NCI-H748 treated with DMSO at 0.1 percent for 48 hours (cell line): ENCODE measurements around the gene MSLN.
"Not testable (repeated sequence)": the region's sequence is repeated elsewhere in the genome, so short reads cannot be mapped to it uniquely, and the experiment has no call there.

Experiments used
- DNase-seq: peaks from one replicate; lab custom pipeline; 2025; lab: John Stamatoyannopoulos, UW

Gene MSLN

DNA sequence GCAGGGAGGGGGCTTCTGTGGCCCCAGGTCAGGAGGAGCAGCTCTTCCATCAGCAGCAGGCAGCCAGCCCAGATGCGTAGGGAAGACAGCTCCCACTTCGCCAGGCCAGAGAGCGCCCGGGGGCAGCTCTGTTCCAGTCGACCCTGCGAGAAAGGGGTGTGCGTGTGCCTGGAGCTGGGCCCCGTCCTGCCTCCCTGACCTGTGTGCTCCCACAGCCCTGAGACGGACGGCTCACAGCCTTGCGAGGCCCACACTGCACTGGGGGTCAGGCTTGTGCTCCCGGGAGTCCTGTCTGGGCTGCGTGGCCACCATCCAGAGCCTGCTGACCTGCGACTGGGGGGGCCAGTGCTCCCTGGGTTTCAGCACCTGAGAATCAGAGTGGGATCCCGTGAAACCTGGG lies 469 bp upstream of the MSLN start:
- DNase-seq = no peak

DNA sequence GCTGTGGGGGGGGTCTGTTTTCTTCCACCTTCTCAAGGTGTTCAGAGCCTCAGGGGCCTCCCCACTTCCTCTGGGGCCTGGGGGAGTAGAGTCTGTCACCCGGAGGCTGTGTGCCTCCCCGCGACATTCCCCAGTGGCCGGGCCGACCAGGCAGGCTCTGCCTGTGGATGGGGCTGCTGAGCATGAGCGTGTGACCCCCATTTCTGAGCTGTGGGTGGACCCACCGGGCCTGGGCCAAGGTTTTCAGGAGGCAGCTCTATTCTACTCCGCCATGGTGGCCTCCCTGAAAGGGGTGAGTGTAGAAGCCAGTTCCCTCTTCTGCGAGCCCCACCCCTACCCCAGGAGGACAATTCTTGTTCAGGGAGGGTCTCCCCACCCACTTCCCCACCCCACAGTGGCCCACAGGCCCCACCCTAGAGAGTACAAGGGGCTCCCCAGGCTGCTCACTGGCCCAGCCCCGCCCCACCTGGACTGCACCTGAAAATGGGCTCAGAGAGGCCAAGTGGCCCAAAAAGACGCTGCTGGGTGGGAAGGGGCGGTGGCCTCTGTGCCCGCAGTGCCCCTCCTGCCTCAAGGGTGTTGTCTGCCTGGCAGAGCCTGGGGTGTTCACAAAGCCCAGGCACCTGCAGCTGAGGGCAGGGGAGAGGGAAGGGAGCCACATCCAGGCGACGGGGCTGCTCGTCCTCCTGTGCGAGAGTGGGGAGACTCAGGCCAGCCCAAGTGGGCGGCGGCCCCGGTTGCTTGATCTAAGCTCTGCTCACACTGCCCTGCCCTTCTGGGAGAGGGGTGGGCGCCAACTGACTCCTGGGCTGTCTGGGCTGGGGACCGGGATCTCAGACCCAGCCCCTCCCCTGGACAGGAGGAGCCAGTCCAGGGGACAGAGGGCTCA lies 1.3 kb downstream of the MSLN start:
- DNase-seq = no peak

DNA sequence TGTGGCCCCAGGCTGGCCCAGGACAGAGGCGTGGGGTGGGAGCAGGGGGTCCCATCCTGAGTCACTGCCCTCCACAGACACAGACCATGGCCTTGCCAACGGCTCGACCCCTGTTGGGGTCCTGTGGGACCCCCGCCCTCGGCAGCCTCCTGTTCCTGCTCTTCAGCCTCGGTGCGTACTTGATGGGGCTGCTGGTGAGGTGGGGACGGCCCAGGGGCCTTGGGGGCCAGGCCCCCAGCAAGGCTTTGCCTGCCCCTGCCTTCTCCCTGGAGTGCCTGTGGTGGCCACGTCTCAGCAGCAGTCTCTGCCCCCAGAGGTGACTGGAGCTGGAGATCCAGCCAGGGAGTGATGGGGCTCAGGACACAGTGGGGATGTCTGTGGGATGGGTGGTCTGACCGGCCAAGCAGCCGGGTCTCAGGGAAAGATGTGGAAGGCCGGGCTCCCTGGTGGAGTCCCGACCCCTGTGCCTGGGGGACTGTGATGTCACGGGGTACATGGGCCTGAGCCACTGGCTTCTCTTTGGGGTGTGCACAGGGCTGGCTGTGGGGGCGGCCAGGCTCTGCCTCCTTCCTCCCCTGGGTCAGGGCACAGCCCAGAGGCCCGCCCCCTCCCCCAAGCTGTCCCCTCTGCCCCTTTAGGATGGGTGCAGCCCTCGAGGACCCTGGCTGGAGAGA lies 2.2 kb downstream of the MSLN start:
- no peak for DNase-seq

DNA sequence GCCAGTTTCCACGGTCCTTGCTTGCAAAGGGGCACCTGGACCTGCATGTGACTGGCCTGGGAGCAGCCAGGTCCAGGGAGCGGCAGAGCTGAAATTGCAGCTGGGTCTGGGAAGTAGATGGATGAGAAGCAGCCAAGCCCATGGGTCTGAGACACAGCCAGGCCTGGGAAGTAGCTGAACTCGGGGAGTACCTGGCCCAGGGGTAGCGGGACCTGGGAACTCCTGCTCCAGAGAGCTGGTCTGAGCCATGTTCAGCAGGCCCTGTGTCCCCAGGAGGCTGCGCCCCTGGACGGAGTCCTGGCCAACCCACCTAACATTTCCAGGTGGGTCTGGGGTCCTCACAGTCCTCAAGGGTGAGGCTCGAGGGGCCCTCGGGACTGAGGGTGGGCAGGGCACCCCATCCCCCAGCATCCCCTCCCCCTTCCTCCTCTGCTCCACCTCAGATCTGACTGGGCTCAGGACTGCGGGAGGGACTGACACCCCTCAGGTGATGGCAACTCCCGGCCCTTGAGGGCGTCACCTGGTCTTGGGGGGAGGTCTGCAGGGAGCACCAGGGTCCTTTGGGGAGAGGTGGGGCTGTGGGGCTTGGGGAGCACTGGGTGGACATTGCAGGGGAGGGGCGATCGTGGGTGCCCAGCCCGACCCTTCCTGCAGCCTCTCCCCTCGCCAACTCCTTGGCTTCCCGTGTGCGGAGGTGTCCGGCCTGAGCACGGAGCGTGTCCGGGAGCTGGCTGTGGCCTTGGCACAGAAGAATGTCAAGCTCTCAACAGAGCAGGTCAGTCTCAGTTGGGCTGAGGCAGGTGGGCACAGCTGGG lies 3.0 kb downstream of the MSLN start:
- no peak for DNase-seq

DNA sequence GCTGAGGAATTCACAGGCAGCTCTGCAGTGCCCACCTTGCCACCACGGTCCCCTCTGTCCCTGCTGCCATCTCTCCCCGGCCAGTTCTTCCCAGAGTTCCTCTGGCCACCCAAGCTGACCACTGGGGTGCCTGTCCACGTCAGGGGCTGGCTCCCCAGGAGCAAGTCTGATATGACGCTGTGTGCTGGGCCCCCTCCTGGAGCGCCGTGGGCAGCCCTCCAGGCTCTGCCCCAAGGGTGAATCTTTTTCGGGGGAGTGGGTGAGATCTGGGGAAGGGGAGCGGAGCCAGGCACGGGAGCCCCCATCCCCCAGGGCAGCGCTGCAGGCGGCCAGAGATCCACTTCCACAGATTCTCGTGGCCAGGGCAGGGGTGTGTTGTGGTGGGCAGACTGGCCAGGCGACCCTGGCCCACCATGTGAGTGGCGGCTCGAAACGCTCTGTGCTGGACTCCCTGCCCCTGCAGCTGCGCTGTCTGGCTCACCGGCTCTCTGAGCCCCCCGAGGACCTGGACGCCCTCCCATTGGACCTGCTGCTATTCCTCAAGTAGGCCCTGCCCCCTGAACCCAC lies 3.7 kb downstream of the MSLN start:
- DNase-seq = no peak

DNA sequence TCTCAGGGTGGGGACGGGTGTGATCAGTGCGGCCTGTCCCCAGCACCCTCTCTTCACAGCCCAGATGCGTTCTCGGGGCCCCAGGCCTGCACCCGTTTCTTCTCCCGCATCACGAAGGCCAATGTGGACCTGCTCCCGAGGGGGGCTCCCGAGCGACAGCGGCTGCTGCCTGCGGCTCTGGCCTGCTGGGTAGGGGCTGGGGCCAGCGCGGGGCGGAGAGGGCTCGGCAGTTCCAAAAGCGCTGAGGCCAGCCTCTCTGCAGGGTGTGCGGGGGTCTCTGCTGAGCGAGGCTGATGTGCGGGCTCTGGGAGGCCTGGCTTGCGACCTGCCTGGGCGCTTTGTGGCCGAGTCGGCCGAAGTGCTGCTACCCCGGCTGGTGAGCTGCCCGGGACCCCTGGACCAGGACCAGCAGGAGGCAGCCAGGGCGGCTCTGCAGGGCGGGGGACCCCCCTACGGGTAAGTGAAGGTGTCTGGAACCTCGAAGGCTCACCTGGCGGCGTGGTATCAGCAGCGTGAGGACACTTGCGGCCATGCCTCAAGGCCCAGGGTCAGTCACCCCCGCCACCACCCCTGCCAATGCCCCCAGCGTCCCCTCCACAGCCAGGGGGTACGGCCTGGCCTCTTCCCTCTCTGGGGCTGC lies 4.4 kb downstream of the MSLN start:
- DNase-seq = no peak

DNA sequence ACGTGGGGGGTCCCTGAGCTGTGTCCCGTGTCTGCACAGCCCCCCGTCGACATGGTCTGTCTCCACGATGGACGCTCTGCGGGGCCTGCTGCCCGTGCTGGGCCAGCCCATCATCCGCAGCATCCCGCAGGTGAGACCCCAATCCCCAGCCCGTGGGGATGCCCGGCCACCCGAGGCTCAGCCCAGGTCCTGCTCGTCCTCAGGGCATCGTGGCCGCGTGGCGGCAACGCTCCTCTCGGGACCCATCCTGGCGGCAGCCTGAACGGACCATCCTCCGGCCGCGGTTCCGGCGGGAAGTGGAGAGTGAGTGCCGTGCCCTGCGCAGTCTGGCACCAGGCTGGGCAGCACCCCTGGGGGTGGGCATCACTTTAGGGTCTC lies 4.9 kb downstream of the MSLN start:
- DNase-seq = no peak

DNA sequence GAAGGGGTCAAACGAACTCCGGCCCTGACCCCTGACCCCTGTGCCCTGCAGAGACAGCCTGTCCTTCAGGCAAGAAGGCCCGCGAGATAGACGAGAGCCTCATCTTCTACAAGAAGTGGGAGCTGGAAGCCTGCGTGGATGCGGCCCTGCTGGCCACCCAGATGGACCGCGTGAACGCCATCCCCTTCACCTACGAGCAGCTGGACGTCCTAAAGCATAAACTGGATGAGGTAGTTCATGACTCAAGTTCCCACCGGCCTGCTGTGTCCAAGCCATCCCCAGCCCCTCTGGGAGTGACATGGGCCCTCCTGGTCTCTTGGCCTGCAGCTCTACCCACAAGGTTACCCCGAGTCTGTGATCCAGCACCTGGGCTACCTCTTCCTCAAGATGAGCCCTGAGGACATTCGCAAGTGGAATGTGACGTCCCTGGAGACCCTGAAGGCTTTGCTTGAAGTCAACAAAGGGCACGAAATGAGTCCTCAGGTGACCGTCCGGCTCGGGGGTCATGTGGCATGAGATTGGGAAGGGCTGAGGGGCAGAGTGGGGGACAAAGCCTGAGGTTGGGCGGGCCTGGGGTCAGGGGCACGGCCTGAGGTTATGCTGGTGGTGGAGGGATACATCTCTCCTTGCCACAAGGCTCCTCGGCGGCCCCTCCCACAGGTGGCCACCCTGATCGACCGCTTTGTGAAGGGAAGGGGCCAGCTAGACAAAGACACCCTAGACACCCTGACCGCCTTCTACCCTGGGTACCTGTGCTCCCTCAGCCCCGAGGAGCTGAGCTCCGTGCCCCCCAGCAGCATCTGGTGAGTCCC lies 5.7 kb downstream of the MSLN start:
- DNase-seq = no peak

DNA sequence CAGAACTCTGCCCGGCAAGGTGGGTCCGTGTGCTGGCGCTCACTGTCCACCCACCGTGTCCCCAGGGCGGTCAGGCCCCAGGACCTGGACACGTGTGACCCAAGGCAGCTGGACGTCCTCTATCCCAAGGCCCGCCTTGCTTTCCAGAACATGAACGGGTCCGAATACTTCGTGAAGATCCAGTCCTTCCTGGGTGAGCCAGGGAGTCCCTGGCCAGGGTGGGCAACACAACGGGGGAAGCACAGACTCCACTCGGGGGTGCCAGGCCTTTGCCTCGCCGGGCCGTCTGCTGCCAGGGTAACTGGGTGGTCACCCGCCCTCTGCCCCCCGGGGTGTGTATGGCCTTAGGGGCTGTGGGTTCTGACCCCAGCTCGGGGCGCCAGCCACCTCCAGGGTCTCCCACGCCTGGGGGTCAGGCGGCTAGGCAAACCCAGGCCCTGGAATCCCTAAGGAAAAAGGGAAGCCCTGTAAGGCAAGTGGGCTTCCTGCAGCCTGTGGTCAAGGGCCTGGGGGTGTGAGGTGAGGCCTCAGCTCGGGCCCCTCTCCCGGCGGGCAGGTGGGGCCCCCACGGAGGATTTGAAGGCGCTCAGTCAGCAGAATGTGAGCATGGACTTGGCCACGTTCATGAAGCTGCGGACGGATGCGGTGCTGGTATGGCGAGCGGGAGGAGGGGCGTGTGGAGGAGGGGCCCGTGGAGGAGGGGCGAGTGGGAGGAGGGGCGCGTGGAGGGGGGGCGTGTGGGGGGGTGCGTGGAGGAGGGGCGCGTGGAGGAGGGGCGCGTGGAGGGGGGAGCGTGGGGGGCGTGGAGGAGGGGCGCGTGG lies 6.5 kb downstream of the MSLN start:
- no peak for DNase-seq

DNA sequence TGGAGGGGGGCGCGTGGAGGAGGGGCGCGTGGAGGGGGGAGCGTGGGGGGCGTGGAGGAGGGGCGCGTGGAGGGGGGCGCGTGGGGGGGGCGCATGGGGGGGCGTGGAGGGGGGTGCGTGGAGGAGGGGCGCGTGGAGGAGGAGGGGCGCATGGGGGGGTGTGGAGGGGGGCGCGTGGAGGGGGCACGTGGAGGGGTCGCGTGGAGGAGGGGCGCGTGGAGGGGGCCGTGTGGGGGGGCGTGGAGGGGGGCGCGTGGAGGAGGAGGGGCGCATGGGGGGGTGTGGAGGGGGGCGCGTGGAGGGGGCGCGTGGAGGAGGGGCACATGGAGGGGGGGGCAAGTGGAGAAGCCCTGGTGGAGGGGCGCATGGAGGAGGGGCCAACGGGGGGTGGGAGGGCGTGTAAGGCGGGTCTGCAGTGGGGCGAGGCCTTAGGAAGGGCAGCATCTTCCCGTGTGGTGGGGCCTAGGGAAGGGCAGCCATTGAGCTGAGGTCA lies 7.3 kb downstream of the MSLN start:
- no peak for DNase-seq

DNA sequence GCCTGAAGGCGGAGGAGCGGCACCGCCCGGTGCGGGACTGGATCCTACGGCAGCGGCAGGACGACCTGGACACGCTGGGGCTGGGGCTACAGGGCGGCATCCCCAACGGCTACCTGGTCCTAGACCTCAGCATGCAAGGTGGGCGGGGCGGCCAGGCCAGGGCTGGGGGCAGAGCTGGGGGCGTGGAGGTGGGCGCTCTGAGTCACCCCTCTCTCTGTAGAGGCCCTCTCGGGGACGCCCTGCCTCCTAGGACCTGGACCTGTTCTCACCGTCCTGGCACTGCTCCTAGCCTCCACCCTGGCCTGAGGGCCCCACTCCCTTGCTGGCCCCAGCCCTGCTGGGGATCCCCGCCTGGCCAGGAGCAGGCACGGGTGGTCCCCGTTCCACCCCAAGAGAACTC lies 7.9 kb downstream of the MSLN start:
- no peak for DNase-seq

DNA sequence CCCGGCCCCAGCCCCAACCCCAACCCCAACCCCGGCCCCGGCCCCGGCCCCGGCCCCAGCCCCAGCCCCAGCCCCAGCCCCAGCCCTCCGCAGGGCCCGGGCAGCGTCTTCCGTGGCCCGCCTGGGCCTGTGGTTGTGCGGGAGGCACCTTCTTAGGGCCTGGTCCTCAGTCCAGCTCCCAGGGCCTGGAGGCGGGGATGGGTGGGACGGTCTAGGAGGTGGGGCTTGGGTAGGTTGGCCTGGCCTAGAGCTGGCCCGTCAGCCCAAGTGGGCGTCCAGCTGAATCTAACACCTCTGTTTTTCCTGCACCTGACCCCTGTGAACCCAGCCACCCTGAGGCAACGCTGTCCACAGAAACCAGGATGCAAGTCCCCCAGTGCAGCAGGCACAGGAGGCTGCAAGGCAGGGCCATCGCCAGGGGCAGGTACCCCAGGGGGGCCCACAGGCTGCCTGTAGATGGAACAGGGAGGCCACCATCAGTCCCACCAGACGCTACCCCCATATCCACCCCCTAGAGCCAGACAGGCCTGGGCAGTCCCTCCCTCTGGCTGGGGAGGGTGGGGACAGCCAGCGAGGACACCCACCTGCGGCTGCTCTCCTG lies 8.8 kb downstream of the MSLN start:
- DNase-seq = no peak

DNA sequence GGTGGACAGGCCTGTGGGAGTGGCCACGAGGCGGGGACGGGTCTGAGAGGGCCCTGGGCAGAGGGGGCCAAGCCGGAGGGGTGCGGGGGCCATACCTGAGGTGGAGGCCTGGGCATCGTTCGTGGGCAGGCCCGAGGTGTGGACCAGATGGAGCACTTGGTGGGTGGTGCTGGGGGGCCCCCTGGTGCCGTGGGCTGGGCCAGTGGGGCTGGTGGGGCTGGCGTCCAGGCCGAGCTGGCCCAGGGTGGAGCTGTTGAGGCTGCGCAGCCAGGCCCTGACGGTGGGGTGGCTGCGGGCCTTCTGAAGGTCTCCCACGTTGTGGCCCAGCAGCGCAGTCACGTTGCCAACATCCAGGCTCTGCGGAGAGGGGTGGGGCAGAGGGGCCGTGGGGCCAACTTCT lies 9.4 kb downstream of the MSLN start:
- no peak for DNase-seq

DNA sequence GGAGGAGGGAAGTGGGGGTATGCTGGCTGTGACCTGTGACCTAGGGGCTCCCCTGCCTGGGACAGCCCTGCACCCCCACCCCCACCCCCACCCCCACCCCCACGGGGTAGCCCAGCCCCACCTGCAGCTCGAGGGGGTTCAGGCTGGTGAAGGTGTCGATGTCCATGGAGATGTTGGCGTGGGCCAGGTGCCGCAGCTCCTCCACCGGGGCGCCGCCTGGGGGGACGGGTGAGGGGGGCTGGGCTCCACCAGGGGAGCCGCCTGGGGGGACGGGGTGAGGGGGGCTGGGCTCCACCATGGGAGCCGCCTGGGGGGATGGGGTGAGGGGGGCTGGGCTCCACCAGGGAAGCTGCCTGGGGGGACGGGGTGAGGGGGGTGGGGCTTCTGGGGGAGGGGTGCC lies 9.9 kb downstream of the MSLN start:
- DNase-seq = no peak

DNA sequence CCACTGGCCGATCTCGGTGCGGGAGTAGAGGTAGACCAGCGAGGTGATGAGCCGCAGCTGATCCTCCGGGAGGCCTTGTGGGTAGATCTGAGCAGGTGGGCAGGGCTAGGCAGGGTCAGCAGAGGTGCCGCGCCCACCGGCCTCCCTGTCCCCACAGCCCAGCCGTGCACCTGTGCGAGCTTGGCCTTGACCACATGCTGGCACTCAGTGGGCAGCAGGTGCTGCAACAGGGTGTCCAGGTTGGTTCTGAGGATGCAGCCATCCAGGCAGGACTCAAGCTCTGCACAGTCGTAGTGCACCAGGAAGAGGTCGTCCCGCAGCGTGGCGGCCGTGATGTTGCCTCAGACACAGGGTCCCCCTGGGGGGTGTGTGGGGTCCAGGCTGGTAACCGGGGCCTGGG lies 12.4 kb downstream of the MSLN start:
- no peak for DNase-seq

DNA sequence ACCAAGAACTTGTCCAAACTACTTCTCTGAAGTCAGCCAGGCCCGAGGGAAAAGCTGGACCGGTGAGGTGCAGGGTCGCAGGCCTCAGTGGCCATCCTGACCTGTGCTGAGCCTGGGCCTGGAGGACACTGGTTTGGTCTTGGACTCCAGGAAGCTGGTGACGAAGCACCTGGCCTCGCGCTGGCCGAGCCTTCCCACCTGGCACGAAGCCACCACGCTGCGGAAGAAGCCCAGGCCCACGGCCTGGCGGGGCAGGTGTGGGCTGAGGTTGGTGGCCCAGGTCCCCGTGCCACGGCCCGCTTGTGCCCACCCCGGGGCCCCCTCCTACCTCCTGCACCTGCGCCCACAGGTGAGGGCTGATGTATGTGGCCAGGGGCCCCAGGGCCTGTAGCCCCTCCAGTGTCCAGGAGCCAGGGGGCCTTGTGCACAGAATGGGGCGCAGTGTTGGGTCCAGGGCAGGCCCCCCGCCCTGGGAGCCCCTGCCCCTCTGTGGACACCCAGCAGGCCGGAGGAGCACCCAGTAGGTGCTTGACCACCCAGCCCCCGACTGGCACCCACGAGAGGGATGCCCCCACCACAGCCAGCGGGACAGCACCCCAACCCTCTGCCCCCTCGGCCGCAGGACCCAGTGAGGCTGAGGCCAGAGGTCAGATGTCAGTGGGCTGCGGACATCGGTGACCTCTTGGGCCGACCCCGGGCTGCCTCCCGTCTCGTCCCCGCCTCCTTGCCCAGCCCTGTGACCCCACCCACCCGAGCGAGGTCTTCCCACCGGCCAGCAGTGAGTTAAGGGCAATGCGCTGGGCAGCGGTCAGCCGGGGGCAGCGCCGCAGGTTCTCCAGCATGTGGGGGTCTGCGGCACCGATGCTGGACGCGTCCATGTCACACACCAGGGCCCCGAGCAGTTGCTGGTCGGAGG lies 13.8 kb downstream of the MSLN start:
- DNase-seq = no peak

DNA sequence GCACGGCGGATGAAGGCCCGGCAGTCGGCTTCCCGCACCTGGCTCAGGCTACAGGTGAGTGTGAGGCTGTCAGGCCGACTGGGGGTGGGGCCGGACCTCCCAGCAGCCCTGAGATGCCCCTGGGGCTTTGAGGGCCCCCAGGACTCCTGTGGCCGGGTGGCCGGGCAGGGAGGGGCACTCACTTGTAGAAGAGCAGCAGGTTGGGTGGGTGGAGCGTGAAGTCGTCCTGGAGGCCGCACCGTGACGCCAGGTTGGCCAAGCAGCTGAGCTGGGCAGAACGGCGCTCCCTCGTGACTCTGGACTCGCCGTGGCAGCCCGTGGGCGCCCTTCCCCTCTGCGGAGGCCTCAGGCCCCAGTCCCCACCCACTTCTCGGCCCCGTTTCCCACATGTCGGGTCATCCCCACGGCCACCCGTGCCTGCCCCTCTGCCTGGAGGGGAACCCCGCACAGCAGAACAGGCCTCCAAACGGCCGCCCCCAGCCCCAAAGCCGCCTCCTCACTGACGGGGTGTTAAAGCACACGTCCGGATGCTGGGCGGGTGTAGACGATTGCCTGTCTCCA lies 14.8 kb downstream of the MSLN start:
- DNase-seq = no peak

DNA sequence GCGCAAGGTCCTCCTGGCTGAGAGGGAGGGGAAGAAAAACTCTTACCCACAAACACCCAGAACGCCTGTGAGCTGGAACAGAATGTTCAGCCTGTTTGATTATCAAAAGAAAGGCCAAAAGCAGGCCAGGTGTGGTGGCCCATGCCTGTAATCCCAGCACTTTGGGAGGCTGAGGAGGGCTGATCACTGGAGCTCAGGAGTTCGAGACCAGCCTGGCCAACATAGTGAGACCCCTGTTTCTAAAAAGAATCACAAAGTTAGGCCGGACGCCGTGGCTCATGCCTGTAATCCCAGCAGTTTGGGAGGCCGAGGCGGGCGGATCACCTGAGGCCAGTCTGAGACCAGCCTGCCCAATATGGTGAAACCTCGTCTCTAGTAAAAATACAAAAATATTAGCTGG lies 15.8 kb downstream of the MSLN start:
- DNase-seq = not testable (repeated sequence)
